GM19023 (cell line): ENCODE measurements around the gene MSL3B.
"Not testable (repeated sequence)": the region's sequence is repeated elsewhere in the genome, so short reads cannot be mapped to it uniquely, and the experiment has no call there.

Experiments used
- ATAC-seq: cut with Tn5 transposase; IDR thresholded peaks from one replicate; pipeline ENCODE4 v1.9.1; 2021; ENCODE audit warnings: mild to moderate bottlenecking, moderate library complexity; ENCODE audit not compliant: unreplicated experiment

The MSL3B gene

GRCh38 chr2:233867993-233868532 lies at the start of gene MSL3B:
TSS of gene MSL3B (minus strand) at chr2:233868386.
- no peak for ATAC-seq

GRCh38 chr2:233917116-233917515 lies 48.9 kb upstream of the MSL3B start, which contains the start of gene TRPM8:
TSS of gene TRPM8 (plus strand) at chr2:233917373. CDS start at chr2:233926538, 9,165 bp downstream.
- no peak for ATAC-seq

- no peak for ATAC-seq
Observed at GRCh38 chr2:233915128-233915527, 46.9 kb upstream of the MSL3B start.

GRCh38 chr2:233912691-233913423 lies 44.7 kb upstream of the MSL3B start:
- ATAC-seq: no peak

- ATAC-seq: no peak
Observed at GRCh38 chr2:233907627-233908026, 39.4 kb upstream of the MSL3B start.

- ATAC-seq: no peak
Observed at GRCh38 chr2:233905945-233906344, 37.8 kb upstream of the MSL3B start.

GRCh38 chr2:233901884-233902283 lies 33.7 kb upstream of the MSL3B start:
- ATAC-seq: no peak

GRCh38 chr2:233901367-233901766 lies 33.2 kb upstream of the MSL3B start:
- ATAC-seq: no peak

GRCh38 chr2:233896253-233896652 lies 28.1 kb upstream of the MSL3B start:
- not testable (repeated sequence) for ATAC-seq

- ATAC-seq: no peak
Observed at GRCh38 chr2:233892793-233893192, 24.6 kb upstream of the MSL3B start.

GRCh38 chr2:233882353-233882752 lies 14.2 kb upstream of the MSL3B start:
- no peak for ATAC-seq

- ATAC-seq: not testable (repeated sequence)
Observed at GRCh38 chr2:233872125-233872524, 3.9 kb upstream of the MSL3B start.

GRCh38 chr2:233871432-233871831 lies 3.2 kb upstream of the MSL3B start:
- ATAC-seq: no peak

GRCh38 chr2:233866479-233866878 lies 1.7 kb downstream of the MSL3B start:
- ATAC-seq: no peak

GRCh38 chr2:233865838-233866237 lies 2.3 kb downstream of the MSL3B start:
- ATAC-seq: no peak

GRCh38 chr2:233862261-233862768 lies 5.9 kb downstream of the MSL3B start:
- ATAC-seq: no peak

- no peak for ATAC-seq
Observed at GRCh38 chr2:233858331-233858730, 9.9 kb downstream of the MSL3B start.

GRCh38 chr2:233857511-233858141 lies 10.6 kb downstream of the MSL3B start:
- ATAC-seq: no peak

GRCh38 chr2:233856184-233856583 lies 12.0 kb downstream of the MSL3B start:
- no peak for ATAC-seq

GRCh38 chr2:233855345-233855744 lies 12.8 kb downstream of the MSL3B start:
- ATAC-seq: no peak

- ATAC-seq: peak; percentile 98
Observed at GRCh38 chr2:233854241-233854981, 13.8 kb downstream of the MSL3B start, which contains the start of gene HJURP. TSS of gene HJURP (minus strand) at chr2:233854535. CDS start at chr2:233854500, 35 bp downstream.
